ENCODE measurements around the gene ZNRF2.

ZNRF2 gene

DNA sequence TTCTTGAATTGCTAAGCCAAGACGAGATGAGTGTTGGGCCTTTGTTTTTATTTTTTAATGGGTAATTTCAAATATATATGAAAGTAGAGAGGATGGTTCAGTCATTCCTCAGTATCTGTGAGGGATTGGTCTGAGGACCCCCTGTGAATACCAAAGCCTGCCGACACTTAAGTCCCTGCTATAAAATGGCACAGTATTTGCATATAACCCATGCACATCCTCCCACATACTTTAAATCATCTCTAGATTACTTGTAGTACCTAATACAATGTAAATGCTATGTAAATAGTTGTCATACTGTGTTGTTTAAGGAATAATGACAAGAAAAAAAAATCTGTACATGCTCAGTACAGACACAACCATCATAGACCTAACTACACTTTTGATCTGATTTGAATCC, 120.8 kb downstream of the ZNRF2 start:
- Histone ChIP-seq H3K27ac (ENCODE audit: low read depth, low read length, severe bottlenecking) (no peak overlapping the region), H3K9me3 (ENCODE audit: control insufficient read depth, low read length) (no peaks in the 10 kb centered on the region), H3K36me3 (ENCODE audit: control insufficient read depth, insufficient read depth, low read length) (no peaks in the 10 kb centered on the region), H3K4me3 (ENCODE audit: extremely low read depth, insufficient read depth, low read length, poor library complexity, severe bottlenecking) (no peak overlapping the region), H3K4me1 (ENCODE audit: control insufficient read depth, insufficient read depth, low read length, poor library complexity, severe bottlenecking) (no peaks in the 10 kb centered on the region)
- WGBS, 2 experiments (ENCODE audit: insufficient coverage in 2 of 2): no CpG with 5 or more reads among the region's 2 CpGs

DNA sequence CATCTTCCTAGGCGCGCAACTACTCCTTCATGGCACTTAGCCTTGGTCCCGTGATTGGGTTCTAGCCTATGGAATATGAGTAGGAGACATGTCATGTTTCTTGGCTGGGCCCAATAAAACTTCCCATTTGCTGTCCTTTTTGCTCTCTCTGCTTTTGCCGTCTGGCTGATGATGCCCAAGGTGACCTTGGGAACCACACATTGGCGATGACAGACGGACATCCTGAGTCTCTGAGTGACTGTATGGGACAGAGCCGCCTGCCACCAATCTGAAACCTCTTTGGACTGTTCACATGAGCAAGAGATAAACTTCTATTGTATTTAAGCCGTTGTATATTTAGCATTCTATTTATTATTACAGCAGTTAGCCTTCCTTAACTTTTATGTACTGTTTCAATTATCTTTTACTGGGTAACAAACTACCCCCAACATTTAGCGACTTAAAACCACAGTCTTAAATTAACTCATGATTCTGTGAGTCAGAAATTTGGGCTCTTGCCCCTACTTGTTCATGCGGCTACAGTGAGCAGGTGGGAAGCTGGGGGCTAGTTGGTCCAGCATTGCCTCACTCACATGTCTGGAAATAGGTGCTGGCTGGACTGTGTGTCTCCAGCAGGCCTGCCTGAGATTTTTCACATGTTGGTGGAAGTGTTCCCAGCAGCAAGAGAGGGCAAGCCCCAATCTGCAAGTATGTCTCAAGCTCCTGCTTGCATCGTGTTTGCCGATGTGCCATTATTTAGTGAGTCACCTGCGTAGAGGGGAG, 122.4 kb downstream of the ZNRF2 start:
- H3K9me3 ChIP-seq (ENCODE audit: control insufficient read depth, low read length): no peaks in the 10 kb centered on the region

DNA sequence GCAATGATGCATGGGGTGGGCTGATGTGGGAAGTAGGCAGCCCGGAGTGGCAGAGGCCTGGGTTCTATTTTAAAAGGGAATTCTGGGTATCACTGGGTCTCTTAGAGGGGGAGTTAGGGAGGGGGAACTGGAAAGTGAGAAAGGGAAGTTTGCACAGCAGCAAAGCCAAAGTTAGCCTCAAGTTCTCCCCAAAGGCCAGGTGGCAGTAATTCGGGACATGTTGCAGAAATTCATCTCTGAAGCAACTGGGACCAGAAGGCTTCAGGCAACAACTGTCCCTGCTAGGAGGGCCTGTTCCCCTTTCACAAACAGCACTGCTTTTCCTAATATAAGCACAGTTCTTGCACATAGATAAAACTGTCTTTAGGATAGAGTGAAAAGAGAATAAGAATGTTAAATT, 126.8 kb downstream of the ZNRF2 start:
- H3K9me3 ChIP-seq (ENCODE audit: control insufficient read depth, low read length): peaks cover 10% of the 10 kb centered on the region
- H3K4me1 ChIP-seq (ENCODE audit: control insufficient read depth, insufficient read depth, low read length, poor library complexity, severe bottlenecking): no peaks in the 10 kb centered on the region
- no peak overlapping the region for H3K27ac ChIP-seq (ENCODE audit: low read depth, low read length, severe bottlenecking)
- no peak overlapping the region for H3K4me3 ChIP-seq (ENCODE audit: extremely low read depth, insufficient read depth, low read length, poor library complexity, severe bottlenecking)
- WGBS, 2 experiments (ENCODE audit: insufficient coverage in 2 of 2): 70 to 95% methylated on average over 2 of the region's 2 CpGs
- no peaks in the 10 kb centered on the region for H3K36me3 ChIP-seq (ENCODE audit: control insufficient read depth, insufficient read depth, low read length)

More for the DNA sequence above, 122.4 kb downstream of the ZNRF2 start:
- H3K4me1 ChIP-seq (ENCODE audit: control insufficient read depth, insufficient read depth, low read length, poor library complexity, severe bottlenecking): no peaks in the 10 kb centered on the region
- no peak overlapping the region for H3K4me3 ChIP-seq (ENCODE audit: extremely low read depth, insufficient read depth, low read length, poor library complexity, severe bottlenecking)
- H3K27ac ChIP-seq (ENCODE audit: low read depth, low read length, severe bottlenecking): no peak overlapping the region
- WGBS, 2 experiments (ENCODE audit: insufficient coverage in 2 of 2): 87 to 97% methylated on average over 4 to 7 of the region's 13 CpGs
- H3K36me3 ChIP-seq (ENCODE audit: control insufficient read depth, insufficient read depth, low read length): no peaks in the 10 kb centered on the region

DNA sequence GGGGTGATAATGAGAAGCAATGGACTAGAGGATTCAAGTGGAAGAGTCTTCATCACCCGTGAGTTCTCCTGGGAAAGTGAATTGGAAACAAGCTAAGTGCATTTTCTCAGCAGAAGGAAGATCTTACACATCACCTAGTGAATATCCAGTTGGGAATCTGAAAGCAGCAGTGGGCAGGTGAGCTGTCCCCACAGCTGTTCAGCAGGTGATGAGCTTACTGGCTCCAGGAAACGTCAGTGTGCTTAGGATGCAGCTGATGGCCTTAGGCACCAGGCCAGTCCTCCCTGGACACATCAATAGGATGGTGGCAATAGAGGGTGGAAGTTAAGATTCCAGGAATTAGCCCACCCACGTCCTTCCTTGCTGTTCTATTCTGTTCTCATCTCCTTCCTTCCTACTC, 127.5 kb downstream of the ZNRF2 start:
- H3K36me3 ChIP-seq (ENCODE audit: control insufficient read depth, insufficient read depth, low read length): no peaks in the 10 kb centered on the region
- 72 to 83% methylated on average over 2 of the region's 3 CpGs for WGBS, 2 experiments (ENCODE audit: insufficient coverage in 2 of 2)
- no peak overlapping the region for H3K27ac ChIP-seq (ENCODE audit: low read depth, low read length, severe bottlenecking)
- no peaks in the 10 kb centered on the region for H3K4me1 ChIP-seq (ENCODE audit: control insufficient read depth, insufficient read depth, low read length, poor library complexity, severe bottlenecking)
- H3K4me3 ChIP-seq (ENCODE audit: extremely low read depth, insufficient read depth, low read length, poor library complexity, severe bottlenecking): no peak overlapping the region
- H3K9me3 ChIP-seq (ENCODE audit: control insufficient read depth, low read length): peaks cover 10% of the 10 kb centered on the region

DNA sequence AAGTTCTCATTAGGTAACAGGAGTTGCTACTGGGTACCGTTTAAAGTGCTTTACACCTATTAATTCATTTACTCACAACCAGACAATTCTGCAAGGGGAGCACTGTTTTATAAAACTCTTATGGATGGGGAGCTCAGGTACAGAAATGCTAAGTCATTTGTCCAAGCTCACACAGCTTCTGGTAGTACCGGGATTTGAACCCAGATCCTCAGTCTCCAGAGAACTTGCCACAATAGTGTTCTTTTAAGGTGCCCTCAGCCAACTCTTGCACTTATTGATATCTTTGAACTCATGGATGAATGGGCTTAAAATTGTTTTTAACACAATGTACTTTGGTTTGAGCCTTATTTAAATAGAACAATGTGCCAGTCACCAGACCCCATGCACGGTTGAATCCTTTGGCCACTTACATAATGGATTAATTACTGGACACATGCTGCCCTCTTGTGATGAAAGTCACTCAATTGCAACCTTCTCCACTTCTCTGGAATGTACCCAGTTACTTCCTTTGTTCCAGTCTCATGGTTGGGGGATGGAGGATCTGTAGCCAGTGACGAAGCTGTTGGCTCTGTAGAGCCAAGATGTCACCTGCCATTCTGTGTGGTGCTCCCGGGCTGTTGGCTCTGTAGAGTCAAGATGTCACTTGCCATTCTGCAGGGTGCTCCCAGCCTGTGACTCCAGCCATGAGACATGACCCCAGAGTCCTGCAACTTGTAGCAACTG, 128.5 kb downstream of the ZNRF2 start:
- Histone ChIP-seq H3K4me3 (ENCODE audit: extremely low read depth, insufficient read depth, low read length, poor library complexity, severe bottlenecking) (no peak overlapping the region), H3K9me3 (ENCODE audit: control insufficient read depth, low read length) (peaks cover 10% of the 10 kb centered on the region), H3K4me1 (ENCODE audit: control insufficient read depth, insufficient read depth, low read length, poor library complexity, severe bottlenecking) (no peaks in the 10 kb centered on the region), H3K36me3 (ENCODE audit: control insufficient read depth, insufficient read depth, low read length) (no peaks in the 10 kb centered on the region), H3K27ac (ENCODE audit: low read depth, low read length, severe bottlenecking) (no peak overlapping the region)
- 77 to 89% methylated on average over 3 to 4 of the region's 5 CpGs for WGBS, 2 experiments (ENCODE audit: insufficient coverage in 2 of 2)

DNA sequence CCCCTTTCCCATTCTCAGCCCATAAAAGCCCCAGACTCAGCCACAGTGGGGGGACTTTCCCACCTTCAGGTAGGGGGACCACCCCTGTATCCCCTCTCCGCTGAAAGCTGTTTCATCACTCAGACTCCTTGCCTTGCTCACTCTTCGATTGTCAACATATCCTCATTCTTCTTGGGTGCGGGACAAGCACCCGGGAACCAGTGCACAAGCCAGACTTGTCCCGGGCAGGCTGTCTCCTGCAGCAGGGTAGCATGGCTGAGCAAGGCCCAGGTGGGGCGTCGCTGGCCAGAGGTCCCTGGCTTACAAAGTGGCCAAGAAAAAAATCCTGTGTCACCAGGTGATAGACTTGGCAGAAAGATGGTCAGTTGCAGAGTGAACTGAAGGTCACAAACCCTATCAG, 129.5 kb downstream of the ZNRF2 start:
- Histone ChIP-seq H3K9me3 (ENCODE audit: control insufficient read depth, low read length) (peaks cover 10% of the 10 kb centered on the region), H3K36me3 (ENCODE audit: control insufficient read depth, insufficient read depth, low read length) (no peaks in the 10 kb centered on the region), H3K4me3 (ENCODE audit: extremely low read depth, insufficient read depth, low read length, poor library complexity, severe bottlenecking) (no peak overlapping the region), H3K27ac (ENCODE audit: low read depth, low read length, severe bottlenecking) (no peak overlapping the region), H3K4me1 (ENCODE audit: control insufficient read depth, insufficient read depth, low read length, poor library complexity, severe bottlenecking) (no peaks in the 10 kb centered on the region)
- WGBS, 2 experiments (ENCODE audit: insufficient coverage in 2 of 2): 99 to 100% methylated on average over 4 to 7 of the region's 7 CpGs
